Measurements from ENCODE around the gene TMPRSS7.

GRCh38 chr3:112041321-112041720 lies 6.8 kb downstream of the TMPRSS7 start:
- no peak for TF ChIP-seq CTCF (conservative IDR thresholded peaks at IDR 0.05; ENCODE audit: low read depth in 2 of 2)
- no peak for TF ChIP-seq CREB1 (CRISPR knock-in tag; IDR thresholded peaks at IDR 0.05; ENCODE audit: low read depth)
- TF ChIP-seq POLR2AphosphoS5 (IDR thresholded peaks at IDR 0.05; ENCODE audit: low read depth) = no peak
- no peak for TF ChIP-seq JUNB (IDR thresholded peaks at IDR 0.05; ENCODE audit: unreplicated experiment)
- TF ChIP-seq REST (IDR thresholded peaks at IDR 0.05; ENCODE audit: unreplicated experiment) = no peak
- TF ChIP-seq EZH2 (IDR thresholded peaks at IDR 0.05; ENCODE audit: low read depth, unreplicated experiment) = no peak
- TF ChIP-seq ETS1 (IDR thresholded peaks at IDR 0.05) = no peak
- no peak for TF ChIP-seq EZH2phosphoT487 (IDR thresholded peaks at IDR 0.05; ENCODE audit: unreplicated experiment)
- no peak for TF ChIP-seq NANOG (IDR thresholded peaks at IDR 0.05; ENCODE audit: borderline replicate concordance)

Data from GM23338 (cell line).